ENCODE measurements around the gene FILIP1L. TPM values are rescaled to one million over a fixed set of nuclear protein-coding genes. Genes with fewer than 3 reads are reported as not detected.

The FILIP1L gene
- total RNA-seq, 1 experiment from 2014 or later = 0.07 TPM

GRCh38 chr3:99939876-99940275 is 174.4 kb downstream of the FILIP1L start:
- Histone ChIP-seq H3K4me1 (ENCODE audit: insufficient read depth, low read length) (no peaks in the 10 kb centered on the region; the same call in 1 of the 2 replicates), H3T11ph (ENCODE audit: low read length) (no peak overlapping the region), H3K4ac (ENCODE audit: low read depth, low read length) (no peak overlapping the region), H2BK12ac (ENCODE audit: insufficient read length, low read depth, low read length) (no peak overlapping the region), H2AFZ (ENCODE audit: low read length) (no peak overlapping the region), H3K27ac (ENCODE audit: insufficient read length, low read depth, low read length) (no peak overlapping the region), H3K14ac (ENCODE audit: insufficient read depth, low read length) (no peak overlapping the region), H4K91ac (ENCODE audit: insufficient read length, low read depth, low read length) (no peak overlapping the region), H2BK5ac (ENCODE audit: insufficient read length, low read length) (no peak overlapping the region), H3K9me3 (ENCODE audit: control insufficient read depth, low read depth, low read length) (no peaks in the 10 kb centered on the region), H3K56ac (ENCODE audit: insufficient read length, low read depth, low read length) (no peak overlapping the region), H4K5ac (ENCODE audit: insufficient read length, low read depth, low read length) (no peak overlapping the region), H2BK20ac (ENCODE audit: low read depth, low read length, poor library complexity, severe bottlenecking) (no peak overlapping the region), H3K79me1 (ENCODE audit: insufficient read depth, low read depth, low read length, poor library complexity, severe bottlenecking) (no peaks in the 10 kb centered on the region), H2BK120ac (ENCODE audit: low read depth, low read length, poor library complexity, severe bottlenecking) (no peak overlapping the region), H3K23ac (ENCODE audit: insufficient read length, low read depth, low read length) (no peak overlapping the region), H3K27me3 (ENCODE audit: insufficient read depth, low read length) (no peaks in the 10 kb centered on the region), H3K23me2 (ENCODE audit: insufficient read length, low read depth, low read length, poor library complexity, severe bottlenecking) (no peaks in the 10 kb centered on the region), H4K8ac (replicated peaks; ENCODE audit: insufficient read length, low read depth, low read length) (no peak overlapping the region), H3K4me2 (ENCODE audit: insufficient read depth, insufficient read length, low read length) (no peak overlapping the region), H2BK15ac (ENCODE audit: low read depth, low read length) (no peak overlapping the region), H4K20me1 (ENCODE audit: control insufficient read depth, insufficient read depth, insufficient read length) (no peaks in the 10 kb centered on the region), H2AK5ac (ENCODE audit: insufficient read length, low read length) (no peak overlapping the region), H3K79me2 (ENCODE audit: insufficient read depth, low read length) (no peaks in the 10 kb centered on the region), H3K18ac (ENCODE audit: insufficient read length, low read depth, low read length) (no peak overlapping the region), H3K9ac (ENCODE audit: extremely low read depth, insufficient read length, low read length) (no peak overlapping the region)
- no peak for TF ChIP-seq CTCF (conservative IDR thresholded peaks at IDR 0.05)
- Mint-ChIP-seq H3K9me3 (no peaks in the 10 kb centered on the region), H3K27me3 (ENCODE audit: low read depth) (no peaks in the 10 kb centered on the region), H3K27ac (no peak overlapping the region), H3K4me1 (peaks cover 21 to 24% of the 10 kb centered on the region in 2 experiments), H3K36me3 (ENCODE audit: insufficient read depth in 1 of 3, low read depth in 3 of 3) (no peaks in the 10 kb centered on the region; a peak in 1 of 7 replicates), H3K4me3 (no peak overlapping the region)
- DNase-seq = no peak
- WGBS (ENCODE audit: extremely low coverage, insufficient read length, low lambda C conversion rate) = no CpG with 5 or more reads among the region's 1 CpG
